HEK293 (cell line): ENCODE results near the gene WHRN.
A peak's percentile ranks its signal among the peaks of the same experiment; 100 is the strongest.

Experiments
- CTCF ChIA-PET: fragments of 350-600 bp; formaldehyde crosslinking; extraction: SDS; loops from one replicate; lab custom pipeline; 2021; ENCODE audit warnings: antibody characterized with exemption; lab: Yijun Ruan, JAX
- POLR2A ChIA-PET: fragments of 300-600 bp; formaldehyde crosslinking; extraction: SDS; loops from one replicate; lab custom pipeline; 2020; ENCODE audit warnings: antibody characterized with exemption, inconsistent platforms; lab: Yijun Ruan, JAX
- H3K27ac ChIP-seq: fragments of 200-500 bp; sonication (Bioruptor generic); 2 replicates; pipeline ENCODE4 v1.5.1; 2014; ENCODE audit warnings: low read depth, low read length, control low read depth, inconsistent platforms; ENCODE audit errors: extremely low read depth
- H3K36me3 ChIP-seq, 2 experiments: fragments of 200-500 bp in 1 of 2; sonication (Bioruptor generic) in 1 of 2; 1 replicate in 1 of 2; 2 replicates in 1 of 2; pipeline ENCODE4 v1.5.1; 2014 to 2017; ENCODE audit warnings: inconsistent platforms in 2 of 2, low read length in 2 of 2; ENCODE audit not compliant: control insufficient read depth in 2 of 2, insufficient read depth in 1 of 2
- H3K4me1 ChIP-seq: fragments of 200-500 bp; sonication (Bioruptor generic); 2 replicates; pipeline ENCODE4 v1.5.1; 2014; ENCODE audit warnings: mild to moderate bottlenecking, low read length, inconsistent platforms; ENCODE audit not compliant: control insufficient read depth, insufficient read depth
- H3K4me3 ChIP-seq: 2 replicates; pipeline ENCODE4 v1.5.1; 2011; ENCODE audit warnings: low read depth, mild to moderate bottlenecking, control low read depth, low read length, moderate library complexity
- H3K9me3 ChIP-seq: fragments of 200-500 bp; sonication (Bioruptor generic); 2 replicates; pipeline ENCODE4 v1.5.1; 2014; ENCODE audit warnings: low read depth, low read length, inconsistent platforms; ENCODE audit not compliant: control insufficient read depth, insufficient read depth
- GLIS2 ChIP-seq: fragments of 450-650 bp; formaldehyde crosslinking; IDR thresholded peaks from 2 replicates; pipeline ENCODE4 v1.5.1; 2016; ENCODE audit warnings: missing biosample characterization, missing genetic modification characterization
- INSM2 ChIP-seq: fragments of 450-650 bp; formaldehyde crosslinking; IDR thresholded peaks from 2 replicates; pipeline ENCODE4 v1.5.1; 2016; ENCODE audit warnings: missing biosample characterization, missing genetic modification characterization
- KLF9 ChIP-seq: fragments of 450-650 bp; formaldehyde crosslinking; IDR thresholded peaks from 2 replicates; pipeline ENCODE4 v1.5.1; 2016; ENCODE audit warnings: missing biosample characterization, missing genetic modification characterization, low read depth
- REPIN1 ChIP-seq: fragments of 450-650 bp; formaldehyde crosslinking; IDR thresholded peaks from 2 replicates; pipeline ENCODE4 v1.5.1; 2017; ENCODE audit warnings: missing biosample characterization, missing genetic modification characterization, low read depth
- ZBTB8A ChIP-seq: fragments of 450-650 bp; formaldehyde crosslinking; IDR thresholded peaks from 2 replicates; pipeline ENCODE4 v1.5.1; 2016; ENCODE audit warnings: missing biosample characterization, missing genetic modification characterization
- ZFP41 ChIP-seq: fragments of 450-650 bp; formaldehyde crosslinking; IDR thresholded peaks from 2 replicates; pipeline ENCODE4 v1.5.1; 2016; ENCODE audit warnings: missing biosample characterization, missing genetic modification characterization, borderline replicate concordance
- ZNF121 ChIP-seq: fragments of 450-650 bp; formaldehyde crosslinking; IDR thresholded peaks from 2 replicates; pipeline ENCODE4 v1.5.1; 2016; ENCODE audit warnings: missing biosample characterization, missing genetic modification characterization
- ZNF138 ChIP-seq: fragments of 450-650 bp; formaldehyde crosslinking; IDR thresholded peaks from 2 replicates; pipeline ENCODE4 v1.5.1; 2016; ENCODE audit warnings: missing biosample characterization, missing genetic modification characterization, borderline replicate concordance
- ZNF146 ChIP-seq: fragments of 450-650 bp; formaldehyde crosslinking; IDR thresholded peaks from 2 replicates; pipeline ENCODE4 v1.5.1; 2016; ENCODE audit warnings: missing biosample characterization, missing genetic modification characterization
- ZNF2 ChIP-seq: fragments of 450-650 bp; formaldehyde crosslinking; IDR thresholded peaks from 2 replicates; pipeline ENCODE4 v1.5.1; 2016; ENCODE audit warnings: missing biosample characterization, missing genetic modification characterization
- ZNF274 ChIP-seq, 2 experiments: fragments of 200-500 bp in 1 of 2; fragments of 450-650 bp in 1 of 2; sonication (Bioruptor generic) in 1 of 2; formaldehyde crosslinking in 1 of 2; IDR thresholded peaks; 2 replicates each; pipeline versions ENCODE4 v1.5.1 to v1.6.1; 2014 to 2016; ENCODE audit warnings: borderline replicate concordance in 1 of 2, inconsistent platforms in 1 of 2, low read length in 1 of 2, missing biosample characterization in 1 of 2, missing genetic modification characterization in 1 of 2
- ZNF513 ChIP-seq: fragments of 450-650 bp; IDR thresholded peaks from 2 replicates; pipeline ENCODE4 v1.5.1; 2018; ENCODE audit warnings: missing biosample characterization, missing genetic modification characterization
- ZNF555 ChIP-seq: fragments of 450-650 bp; formaldehyde crosslinking; conservative IDR thresholded peaks from 2 replicates; pipeline ENCODE4 v1.5.1; 2017; ENCODE audit warnings: missing biosample characterization, mild to moderate bottlenecking, missing genetic modification characterization, inconsistent platforms
- ZNF560 ChIP-seq: fragments of 450-650 bp; formaldehyde crosslinking; IDR thresholded peaks from 2 replicates; pipeline ENCODE4 v1.5.1; 2017; ENCODE audit warnings: missing biosample characterization, missing genetic modification characterization, borderline replicate concordance
- ZNF561 ChIP-seq: fragments of 450-650 bp; IDR thresholded peaks from 2 replicates; pipeline ENCODE4 v1.5.1; 2018; ENCODE audit warnings: missing biosample characterization, missing genetic modification characterization, borderline replicate concordance
- ZNF692 ChIP-seq: fragments of 450-650 bp; formaldehyde crosslinking; IDR thresholded peaks from 2 replicates; pipeline ENCODE4 v1.5.1; 2016; ENCODE audit warnings: missing biosample characterization, missing genetic modification characterization
- ZNF707 ChIP-seq: fragments of 450-650 bp; formaldehyde crosslinking; IDR thresholded peaks from 2 replicates; pipeline ENCODE4 v1.5.1; 2016; ENCODE audit warnings: missing biosample characterization, missing genetic modification characterization
- ZNF76 ChIP-seq: fragments of 450-650 bp; formaldehyde crosslinking; IDR thresholded peaks from 2 replicates; pipeline ENCODE4; 2016; ENCODE audit warnings: low read depth, missing biosample characterization, missing genetic modification characterization, borderline replicate concordance
- ZSCAN4 ChIP-seq: fragments of 450-650 bp; formaldehyde crosslinking; IDR thresholded peaks from 2 replicates; pipeline ENCODE4 v1.5.1; 2017; ENCODE audit warnings: missing biosample characterization, missing genetic modification characterization
- TF ChIP-seq, protein P1 (sequence below): fragments of 450-650 bp; formaldehyde crosslinking; IDR thresholded peaks from 2 replicates; pipeline ENCODE4 v1.5.1; 2016; ENCODE audit warnings: missing biosample characterization, missing genetic modification characterization
- TF ChIP-seq, protein P2 (sequence below): fragments of 450-650 bp; formaldehyde crosslinking; optimal IDR thresholded peaks from 2 replicates; pipeline ENCODE3; 2016; ENCODE audit warnings: missing biosample characterization, mild to moderate bottlenecking, missing genetic modification characterization

Gene WHRN

GRCh38 chr9:114364134-114365041 is 140.9 kb downstream of the WHRN start:
- H3K9me3 ChIP-seq, result no peaks in the 10 kb centered on the region
- TF ChIP-seq ZNF146 (tag by site-specific recombination) (peak; percentile 93), ZNF513 (peak; percentile 71), ZNF138 (no peak), KLF9 (tag by site-specific recombination) (no peak), ZNF2 (tag by site-specific recombination) (no peak), ZNF707 (tag by site-specific recombination) (no peak)
- TF ChIP-seq, protein P1, sequence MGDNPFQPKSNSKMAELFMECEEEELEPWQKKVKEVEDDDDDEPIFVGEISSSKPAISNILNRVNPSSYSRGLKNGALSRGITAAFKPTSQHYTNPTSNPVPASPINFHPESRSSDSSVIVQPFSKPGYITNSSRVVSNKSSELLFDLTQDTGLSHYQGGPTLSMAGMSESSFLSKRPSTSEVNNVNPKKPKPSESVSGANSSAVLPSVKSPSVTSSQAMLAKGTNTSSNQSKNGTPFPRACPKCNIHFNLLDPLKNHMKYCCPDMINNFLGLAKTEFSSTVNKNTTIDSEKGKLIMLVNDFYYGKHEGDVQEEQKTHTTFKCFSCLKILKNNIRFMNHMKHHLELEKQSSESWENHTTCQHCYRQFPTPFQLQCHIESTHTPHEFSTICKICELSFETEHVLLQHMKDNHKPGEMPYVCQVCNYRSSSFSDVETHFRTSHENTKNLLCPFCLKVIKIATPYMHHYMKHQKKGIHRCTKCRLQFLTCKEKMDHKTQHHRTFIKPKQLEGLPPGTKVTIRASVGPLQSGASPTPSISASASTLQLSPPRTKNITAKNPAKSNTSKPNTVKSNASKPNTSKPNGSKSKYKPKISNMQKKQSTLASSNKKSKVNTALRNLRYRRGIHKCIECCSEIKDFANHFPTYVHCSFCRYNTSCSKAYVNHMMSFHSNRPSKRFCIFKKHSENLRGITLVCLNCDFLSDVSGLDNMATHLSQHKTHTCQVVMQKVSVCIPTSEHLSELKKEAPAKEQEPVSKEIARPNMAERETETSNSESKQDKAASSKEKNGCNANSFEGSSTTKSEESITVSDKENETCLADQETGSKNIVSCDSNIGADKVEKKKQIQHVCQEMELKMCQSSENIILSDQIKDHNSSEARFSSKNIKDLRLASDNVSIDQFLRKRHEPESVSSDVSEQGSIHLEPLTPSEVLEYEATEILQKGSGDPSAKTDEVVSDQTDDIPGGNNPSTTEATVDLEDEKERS, result no peak
- ChIA-PET POLR2A (no interaction called here), CTCF (interaction anchor here (0.7 to 1.5 kb wide), 4 partner anchors 11 to 57 kb away, joined by 3 to 5 read pairs (median 3); no protein-coding TSS in a partner anchor)
- H3K4me1 ChIP-seq, result no peaks in the 10 kb centered on the region
- H3K27ac ChIP-seq, result no peak overlapping the region
- peaks cover 0 to 7% of the 10 kb centered on the region in 2 experiments; a peak in 1 of 3 replicates for H3K36me3 ChIP-seq
- H3K4me3 ChIP-seq, result no peak overlapping the region

DNA sequence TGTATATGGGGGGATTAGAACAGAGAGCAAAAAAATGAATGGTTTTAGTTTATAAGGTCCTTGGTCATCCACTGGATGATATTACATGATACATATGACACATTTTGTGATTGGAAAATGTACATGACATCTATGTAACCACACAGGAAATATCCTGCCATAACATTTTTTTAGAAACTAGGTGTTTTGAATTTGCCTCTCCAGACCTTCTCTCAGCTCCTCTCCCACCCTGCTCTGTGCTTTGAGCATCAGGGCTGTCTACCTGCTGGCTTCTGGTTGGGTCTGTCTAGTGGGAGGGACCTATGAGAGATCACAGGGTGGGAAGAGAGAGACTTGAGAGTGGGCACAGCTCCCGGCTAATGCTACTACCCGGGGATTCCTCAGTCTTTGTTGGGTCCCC is 141.8 kb downstream of the WHRN start:
- Histone ChIP-seq H3K36me3 (peaks cover 0 to 11% of the 10 kb centered on the region in 2 experiments; a peak in 1 of 3 replicates), H3K9me3 (no peaks in the 10 kb centered on the region), H3K4me3 (no peak overlapping the region), H3K27ac (no peak overlapping the region), H3K4me1 (no peaks in the 10 kb centered on the region)
- ChIA-PET POLR2A (no interaction called here), CTCF (no interaction called here)
- TF ChIP-seq INSM2 (no peak), ZSCAN4 (no peak), ZNF76 (tag by site-specific recombination) (no peak), ZNF146 (tag by site-specific recombination) (no peak), ZNF555 (tag by site-specific recombination) (no peak), ZNF121 (no peak), ZFP41 (tag by site-specific recombination) (no peak), ZNF274 (IDR thresholded peaks at IDR 0.05; ENCODE audit: low read length) (no peak), ZNF274 (tag by site-specific recombination; IDR thresholded peaks at IDR 0.05; ENCODE audit: borderline replicate concordance) (no peak), ZNF560 (tag by site-specific recombination) (no peak), ZBTB8A (tag by site-specific recombination) (no peak), ZNF692 (no peak), REPIN1 (tag by site-specific recombination) (no peak), GLIS2 (tag by site-specific recombination) (no peak), ZNF561 (no peak)
- TF ChIP-seq, protein P2, sequence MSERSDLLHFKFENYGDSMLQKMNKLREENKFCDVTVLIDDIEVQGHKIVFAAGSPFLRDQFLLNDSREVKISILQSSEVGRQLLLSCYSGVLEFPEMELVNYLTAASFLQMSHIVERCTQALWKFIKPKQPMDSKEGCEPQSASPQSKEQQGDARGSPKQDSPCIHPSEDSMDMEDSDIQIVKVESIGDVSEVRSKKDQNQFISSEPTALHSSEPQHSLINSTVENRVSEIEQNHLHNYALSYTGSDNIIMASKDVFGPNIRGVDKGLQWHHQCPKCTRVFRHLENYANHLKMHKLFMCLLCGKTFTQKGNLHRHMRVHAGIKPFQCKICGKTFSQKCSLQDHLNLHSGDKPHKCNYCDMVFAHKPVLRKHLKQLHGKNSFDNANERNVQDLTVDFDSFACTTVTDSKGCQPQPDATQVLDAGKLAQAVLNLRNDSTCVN, result no peak
